ENCODE results near the gene PLEKHG5. TPM values are rescaled to one million over a fixed set of nuclear protein-coding genes. Genes with fewer than 3 reads are reported as not detected.

The PLEKHG5 gene
- total RNA-seq, 1 experiment from 2014 or later = 42.8 TPM

GRCh38 chr1:6487804-6488484 is 3.5 kb downstream of the PLEKHG5 start:
- no peak overlapping the region for H3K9ac ChIP-seq (ENCODE audit: low read length)
- DNase-seq (no peak), ATAC-seq (no peak)
- H3K36me3 ChIP-seq (ENCODE audit: low read depth, low read length) = no peaks in the 10 kb centered on the region
- TF ChIP-seq EZH2phosphoT487 (IDR thresholded peaks at IDR 0.05; ENCODE audit: borderline replicate concordance, low read length) (no peak), EZH2 (IDR thresholded peaks at IDR 0.05; ENCODE audit: low read length, unreplicated experiment) (no peak), CTCF (conservative IDR thresholded peaks at IDR 0.05; ENCODE audit: low read depth, low read length) (no peak)
- H3K9me2 ChIP-seq (replicated peaks; ENCODE audit: low read length) = no peaks in the 10 kb centered on the region
- intact Hi-C loops (cut with micrococcal nuclease) = loop anchor here (5.0 kb wide), 1 partner anchor 139 kb away; no protein-coding TSS in a partner anchor
- no peaks in the 10 kb centered on the region for H3K27me3 ChIP-seq (ENCODE audit: low read length)
- no peak overlapping the region for H2AFZ ChIP-seq (ENCODE audit: low read length)
- no TSS peak for BruUV-seq (replicated peaks)
- H3K4me1 ChIP-seq (ENCODE audit: insufficient read depth, low read length) = peaks cover 46% of the 10 kb centered on the region
- CTCF ChIA-PET = interaction anchor here (1.7 kb wide), 1 partner anchor 36 kb away, joined by 5 read pairs; no protein-coding TSS in a partner anchor
- no peak overlapping the region for H3K4me2 ChIP-seq (ENCODE audit: low read length)
- H3K4me3 ChIP-seq (ENCODE audit: low read length) = no peak overlapping the region
- H3K79me2 ChIP-seq (ENCODE audit: low read length) = peaks cover 44% of the 10 kb centered on the region
- POLR2A ChIA-PET (ENCODE audit: unreplicated experiment) = interaction anchor here (0.6 kb wide), 1 partner anchor 29 kb away, joined by 4 read pairs; no protein-coding TSS in a partner anchor
- H3F3A ChIP-seq (ENCODE audit: low read length, unreplicated experiment) = peaks cover 7% of the 10 kb centered on the region
- no peaks in the 10 kb centered on the region for H3K9me3 ChIP-seq (ENCODE audit: low read length)
- no peak overlapping the region for H3K27ac ChIP-seq (ENCODE audit: low read length)
- H4K20me1 ChIP-seq (ENCODE audit: low read length) = no peaks in the 10 kb centered on the region

- peak overlapping the region; percentile 33; the same call in 1 of the 2 replicates for H3K9ac ChIP-seq (ENCODE audit: low read length)
- peaks cover 32% of the 10 kb centered on the region for H3K4me1 ChIP-seq (ENCODE audit: insufficient read depth, low read length)
- peak overlapping the region; percentile 15; the same call in 1 of the 2 replicates for H2AFZ ChIP-seq (ENCODE audit: low read length)
- intact Hi-C loops (cut with micrococcal nuclease) = loop anchor here (1.0 to 5.0 kb wide), 4 partner anchors 37 to 160 kb away; partner anchors contain the start of gene NOL9
- peak; percentile 97 for DNase-seq
- H3K9me3 ChIP-seq (ENCODE audit: low read length) = no peaks in the 10 kb centered on the region
- no peaks in the 10 kb centered on the region for H3K9me2 ChIP-seq (replicated peaks; ENCODE audit: low read length)
- ATAC-seq = peak; percentile 60
- CTCF ChIA-PET = interaction anchor here (0.6 to 1.2 kb wide), 4 partner anchors 11 to 49 kb away, joined by 4 to 6 read pairs (median 4); no protein-coding TSS in a partner anchor
- peaks cover 44% of the 10 kb centered on the region for H3K79me2 ChIP-seq (ENCODE audit: low read length)
- H3K4me2 ChIP-seq (ENCODE audit: low read length) = peak overlapping the region; percentile 82
- TF ChIP-seq EZH2 (IDR thresholded peaks at IDR 0.05; ENCODE audit: low read length, unreplicated experiment) (no peak), EZH2phosphoT487 (IDR thresholded peaks at IDR 0.05; ENCODE audit: borderline replicate concordance, low read length) (no peak), CTCF (conservative IDR thresholded peaks at IDR 0.05; ENCODE audit: low read depth, low read length) (peak; percentile 99)
- no peaks in the 10 kb centered on the region for H3K27me3 ChIP-seq (ENCODE audit: low read length)
- peaks cover 7% of the 10 kb centered on the region for H3F3A ChIP-seq (ENCODE audit: low read length, unreplicated experiment)
- POLR2A ChIA-PET (ENCODE audit: unreplicated experiment) = no interaction called here
- no TSS peak for BruUV-seq (replicated peaks)
- H4K20me1 ChIP-seq (ENCODE audit: low read length) = no peaks in the 10 kb centered on the region
- H3K36me3 ChIP-seq (ENCODE audit: low read depth, low read length) = no peaks in the 10 kb centered on the region
- H3K4me3 ChIP-seq (ENCODE audit: low read length) = peak overlapping the region; percentile 70
- no peak overlapping the region for H3K27ac ChIP-seq (ENCODE audit: low read length)
Measured at GRCh38 chr1:6486433-6487011, 4.9 kb downstream of the PLEKHG5 start.

All from PC-3 (cell line).